Naive B cell (primary cell): ENCODE results near the gene USP17L22. TPM values are rescaled to one million over a fixed set of nuclear protein-coding genes. Genes with fewer than 3 reads are reported as not detected.

Experiments
- polyA plus RNA-seq, 6 donors: library from polyadenylated mRNA; unstranded; fragments of 300-500 nt; fragmentation: Illumina TruSeq; gene quantifications; one replicate each; pipeline ENCODE4 v1.2.3, GENCODE V29; 2021; ENCODE audit warnings: low read depth in 6 of 6

The USP17L22 gene
- polyA plus RNA-seq, 6 donors from 2014 or later: not detected

Other genes with a start within 250 kb of the USP17L22 start
- gene FAM90A26, start 97.2 kb upstream of the USP17L22 start, polyA plus RNA-seq: not detected
- gene USP17L10, start 57.0 kb upstream of the USP17L22 start, polyA plus RNA-seq: not detected
- gene USP17L11, start 52.2 kb upstream of the USP17L22 start, polyA plus RNA-seq: not detected
- gene USP17L12, start 47.5 kb upstream of the USP17L22 start, polyA plus RNA-seq: not detected
- not detected for gene USP17L13, start 42.7 kb upstream of the USP17L22 start, polyA plus RNA-seq
- gene USP17L15, start 33.2 kb upstream of the USP17L22 start, polyA plus RNA-seq: not detected
- not detected for gene USP17L17, start 23.7 kb upstream of the USP17L22 start, polyA plus RNA-seq
- gene USP17L18, start 19.0 kb upstream of the USP17L22 start, polyA plus RNA-seq: not detected
- not detected for gene USP17L19, start 14.2 kb upstream of the USP17L22 start, polyA plus RNA-seq
- gene USP17L20, start 9.5 kb upstream of the USP17L22 start, polyA plus RNA-seq: not detected
- gene USP17L21, start 4.7 kb upstream of the USP17L22 start, polyA plus RNA-seq: not detected
- gene USP17L24, start 57.5 kb downstream of the USP17L22 start, polyA plus RNA-seq: not detected
- not detected for gene USP17L25, start 62.3 kb downstream of the USP17L22 start, polyA plus RNA-seq
- not detected for gene USP17L26, start 67.0 kb downstream of the USP17L22 start, polyA plus RNA-seq
- not detected for gene USP17L5, start 71.8 kb downstream of the USP17L22 start, polyA plus RNA-seq
- gene USP17L27, start 76.5 kb downstream of the USP17L22 start, polyA plus RNA-seq: not detected
- not detected for gene USP17L28, start 81.3 kb downstream of the USP17L22 start, polyA plus RNA-seq
- gene USP17L29, start 86.0 kb downstream of the USP17L22 start, polyA plus RNA-seq: not detected
- gene USP17L30, start 95.5 kb downstream of the USP17L22 start, polyA plus RNA-seq: not detected
- gene DEFB131A, start 176.8 kb downstream of the USP17L22 start, polyA plus RNA-seq: not detected